NCI-H2227 (cell line): ENCODE measurements around the gene BSND.

ENCODE experiments used
- DNase-seq: peaks from one replicate; lab custom pipeline; 2025; ENCODE audit not compliant: unreplicated experiment; lab: John Stamatoyannopoulos, UW

BSND gene

GRCh38 chr1:54990916-54991315 is 7.8 kb upstream of the BSND start:
- no peak for DNase-seq

GRCh38 chr1:54991939-54992338 is 6.8 kb upstream of the BSND start:
- DNase-seq, result no peak

GRCh38 chr1:54993140-54993539 is 5.6 kb upstream of the BSND start:
- no peak for DNase-seq

GRCh38 chr1:54994355-54994990 is 4.3 kb upstream of the BSND start:
- no peak for DNase-seq

GRCh38 chr1:54995013-54995760 is 3.5 kb upstream of the BSND start:
- peak; percentile 15 for DNase-seq

- no peak for DNase-seq
Measured at GRCh38 chr1:54995835-54996234, 2.9 kb upstream of the BSND start.

- no peak for DNase-seq
Measured at GRCh38 chr1:54996359-54996868, 2.3 kb upstream of the BSND start.

GRCh38 chr1:54996869-54997710 is 1.6 kb upstream of the BSND start:
- no peak for DNase-seq

- no peak for DNase-seq
Measured at GRCh38 chr1:54997711-54997986, 1.1 kb upstream of the BSND start.

GRCh38 chr1:54998100-54998499 is 633 bp upstream of the BSND start:
- DNase-seq, result no peak

GRCh38 chr1:55000110-55001085 is 1.7 kb downstream of the BSND start:
- DNase-seq, result no peak

GRCh38 chr1:55001311-55001710 is 2.6 kb downstream of the BSND start:
- DNase-seq, result no peak

GRCh38 chr1:55002686-55003085 is 4.0 kb downstream of the BSND start:
- DNase-seq, result no peak

GRCh38 chr1:55005351-55006140 is 6.8 kb downstream of the BSND start:
- no peak for DNase-seq

GRCh38 chr1:55006931-55007330 is 8.2 kb downstream of the BSND start:
- no peak for DNase-seq

- no peak for DNase-seq
Measured at GRCh38 chr1:55007625-55008024, 8.9 kb downstream of the BSND start.

GRCh38 chr1:55010194-55010886 is 11.6 kb downstream of the BSND start:
- DNase-seq, result no peak

GRCh38 chr1:55010887-55011217 is 12.1 kb downstream of the BSND start:
- DNase-seq, result no peak

- no peak for DNase-seq
Measured at GRCh38 chr1:55012661-55013060, 13.9 kb downstream of the BSND start.

- no peak for DNase-seq
Measured at GRCh38 chr1:55015123-55015522, 16.4 kb downstream of the BSND start.
